Measurements from ENCODE around the gene TEAD1. TPM values are rescaled to one million over a fixed set of nuclear protein-coding genes. Genes with fewer than 3 reads are reported as not detected.

Gene TEAD1
- polyA plus RNA-seq, 2 of the 4 experiments (the other 2 are of a cell fraction), result 111 to 112 TPM

GRCh38 chr11:12993626-12994025 lies 319.4 kb downstream of the TEAD1 start:
- no peaks in the 10 kb centered on the region for H3K4me1 ChIP-seq
- FAIRE-seq (no peak), ATAC-seq (no peak), DNase-seq (ENCODE audit: low read depth in 1 of 2, low spot score in 1 of 2) (no peak)
- no peaks in the 10 kb centered on the region for H3K9me3 ChIP-seq
- no peak overlapping the region for H3K27ac ChIP-seq
- TF ChIP-seq RARB (CRISPR knock-in tag; IDR thresholded peaks at IDR 0.05), result no peak
- no peak for TF ChIP-seq HEYL (CRISPR knock-in tag; IDR thresholded peaks at IDR 0.05)
- no peak for TF ChIP-seq CBX2 (IDR thresholded peaks at IDR 0.05; ENCODE audit: borderline replicate concordance, low read depth)
- TF ChIP-seq NR3C1 (IDR thresholded peaks at IDR 0.05), result no peak
- no peak for TF ChIP-seq TP53 (CRISPR knock-in tag; IDR thresholded peaks at IDR 0.05)
- TF ChIP-seq SMC3 (IDR thresholded peaks at IDR 0.05), result no peak
- ChIA-PET CTCF (interaction anchor here (0.9 to 3.4 kb wide), 4 partner anchors 13 to 705 kb away, joined by 3 to 10 read pairs (median 6); partner anchors contain the start of gene RASSF10), POLR2A (no interaction called here)
- H3K4me3 ChIP-seq, result no peak overlapping the region
- H3K4me2 ChIP-seq, result no peak overlapping the region
- WGBS (ENCODE audit: missing lambda C conversion rate), result 31% methylated on average over 1 of the region's 1 CpG

Small RNAs within 50 kb of the gene (small RNA-seq; reads per million reads assigned to genes)
- 0 to 0.26 (median 0.02) reads per million in 6 experiments for gene RF00424

Data from A549 (cell line).